M059J (cell line): ENCODE data around the gene DAB2IP. TPM values are rescaled to one million over a fixed set of nuclear protein-coding genes. Genes with fewer than 3 reads are reported as not detected.
"Not testable (repeated sequence)": the region's sequence is repeated elsewhere in the genome, so short reads cannot be mapped to it uniquely, and the experiment has no call there.

ENCODE experiments used
- DNase-seq: peaks from one replicate; pipeline ENCODE4 v3.0.0-alpha.2; 2012; ENCODE audit warnings: low read depth
- total RNA-seq: library from RNA; depleted of rRNA; stranded (reverse); fragments of >200 nt; shearing (Covaris generic); gene quantifications from 2 replicates; pipeline ENCODE4 v1.2.3, GENCODE V29; 2014

DAB2IP gene
- total RNA-seq, 1 experiment from 2014 or later: 6.2 TPM

DNA sequence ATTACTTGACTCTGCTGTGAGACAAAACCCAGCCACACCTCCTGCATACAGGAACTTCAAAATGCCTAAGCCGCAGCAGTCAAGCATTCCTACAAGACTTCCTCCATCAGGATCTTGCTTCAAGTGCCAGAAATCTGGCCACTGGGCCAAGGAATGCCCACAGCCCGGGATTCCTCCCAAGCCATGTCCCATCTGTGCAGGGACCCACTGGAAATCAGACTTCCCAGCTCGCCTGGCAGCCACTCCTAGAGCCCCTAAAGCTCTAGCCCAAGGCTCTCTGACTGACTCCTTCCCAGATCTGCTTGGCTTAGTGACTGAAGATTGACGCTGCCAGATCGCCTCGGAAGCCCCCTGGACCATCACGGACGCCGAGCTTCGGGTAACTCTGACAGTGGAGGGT is 141.0 kb downstream of the DAB2IP start:
- not testable (repeated sequence) for DNase-seq

DNA sequence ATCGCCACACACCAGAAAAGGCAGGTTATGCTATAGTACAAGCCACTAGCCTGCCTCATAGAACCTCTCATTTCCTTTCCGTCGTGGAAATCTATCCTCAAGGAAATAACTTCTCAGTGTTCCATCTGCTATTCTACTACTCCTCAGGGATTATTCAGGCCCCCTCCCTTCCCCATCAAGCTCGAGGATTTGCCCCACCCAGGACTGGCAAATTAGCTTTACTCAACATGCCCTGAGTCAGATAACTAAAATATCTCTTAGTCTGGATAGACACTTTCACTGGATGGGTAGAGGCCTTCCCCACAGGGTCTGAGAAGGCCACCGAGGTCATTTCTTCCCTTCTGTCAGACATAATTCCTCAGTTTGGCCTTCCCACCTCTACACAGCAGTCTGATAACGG is 142.9 kb downstream of the DAB2IP start:
- not testable (repeated sequence) for DNase-seq

DNA sequence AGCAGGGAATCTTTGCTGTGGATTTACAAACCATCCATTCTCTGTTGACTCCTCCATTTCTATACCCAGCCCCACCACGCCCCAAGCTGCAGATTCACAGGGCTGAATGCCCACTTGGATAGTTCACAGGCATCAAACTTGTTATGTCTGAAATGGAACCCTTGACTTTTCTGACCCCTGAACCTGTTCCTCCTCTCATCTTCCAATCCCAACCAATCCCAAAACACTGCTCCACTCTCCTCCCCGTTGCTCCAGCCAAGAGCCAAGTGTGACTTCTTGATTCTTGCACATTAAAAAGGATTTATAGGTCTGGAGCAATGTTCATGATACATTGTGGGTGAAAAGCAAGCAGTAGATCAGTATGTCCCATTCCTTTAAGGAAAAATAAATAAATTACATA is 145.6 kb downstream of the DAB2IP start:
- DNase-seq: no peak

DNA sequence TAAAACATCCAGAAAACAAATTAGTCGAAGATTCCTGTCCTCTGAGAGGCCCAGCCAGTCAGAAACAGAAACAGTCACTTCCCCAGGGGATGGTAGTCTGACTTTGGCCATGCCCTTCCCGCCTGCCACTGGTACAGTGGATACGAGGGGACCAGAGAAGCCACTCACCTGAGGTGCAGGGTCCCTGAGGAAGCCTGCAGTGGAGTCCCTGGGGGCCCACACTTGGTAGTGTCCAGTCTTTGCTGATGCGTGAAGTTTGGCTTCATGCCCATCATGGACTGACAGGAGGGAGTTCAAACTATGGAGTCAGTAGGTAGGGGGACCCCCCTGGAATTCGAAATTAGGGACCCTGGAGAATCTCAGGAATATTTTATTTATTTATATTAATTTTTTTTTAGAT is 147.5 kb downstream of the DAB2IP start:
- DNase-seq: no peak

DNA sequence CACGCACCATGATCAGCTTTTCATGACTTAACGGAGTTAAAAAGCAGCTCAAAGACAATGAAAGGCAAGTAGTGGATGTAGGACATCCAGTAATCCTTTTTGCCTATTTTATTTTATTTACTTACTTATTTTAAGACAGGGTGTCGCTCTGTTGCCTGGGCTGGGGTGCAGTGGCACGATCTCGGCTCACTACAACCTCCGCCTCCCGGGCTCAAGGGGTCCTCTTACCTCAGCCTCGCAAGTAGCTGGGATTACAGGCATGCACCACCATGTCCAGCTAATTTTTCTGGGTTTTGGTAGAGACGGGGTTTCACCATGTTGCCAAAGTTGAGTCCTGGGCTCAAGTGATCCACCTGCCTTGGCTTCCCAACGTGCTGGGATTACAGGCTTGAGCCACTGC is 148.9 kb downstream of the DAB2IP start:
- DNase-seq: no peak

DNA sequence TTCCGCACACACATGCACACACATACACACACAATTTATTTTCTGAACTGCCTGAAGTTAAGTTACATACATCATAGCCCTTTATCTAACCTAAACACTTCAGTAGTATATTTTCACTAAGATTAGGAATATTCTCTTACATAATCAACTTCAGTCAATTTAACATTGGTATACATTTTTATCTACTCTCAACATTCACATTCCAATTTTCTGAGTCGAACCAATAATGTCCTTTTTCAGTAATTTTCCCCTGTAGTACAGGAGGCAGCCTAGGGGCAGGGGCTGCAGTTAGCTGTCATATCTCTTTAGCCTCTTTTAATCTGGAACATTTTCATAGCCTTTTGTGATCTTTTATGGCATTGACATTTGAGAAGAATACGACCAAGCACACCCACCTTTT is 150.1 kb downstream of the DAB2IP start:
- DNase-seq: no peak

DNA sequence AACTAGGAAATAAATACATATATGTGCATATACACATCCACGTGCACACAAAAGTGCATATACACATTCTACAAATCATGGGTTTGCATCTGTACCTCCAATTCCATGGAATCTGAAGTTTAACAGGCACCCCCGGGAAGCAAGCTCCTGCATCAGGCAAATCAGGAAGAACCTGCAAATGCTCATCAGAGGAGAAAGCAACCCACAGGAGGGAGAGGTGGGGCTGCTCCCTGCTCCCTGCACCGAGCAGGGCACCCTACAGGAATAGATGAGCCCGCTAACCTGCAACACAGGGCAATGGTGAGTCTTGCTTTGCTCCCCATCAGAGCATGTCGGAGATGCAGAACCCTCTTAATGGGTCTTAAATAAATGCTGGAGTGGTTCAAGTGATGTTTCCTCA is 151.3 kb downstream of the DAB2IP start:
- no peak for DNase-seq

DNA sequence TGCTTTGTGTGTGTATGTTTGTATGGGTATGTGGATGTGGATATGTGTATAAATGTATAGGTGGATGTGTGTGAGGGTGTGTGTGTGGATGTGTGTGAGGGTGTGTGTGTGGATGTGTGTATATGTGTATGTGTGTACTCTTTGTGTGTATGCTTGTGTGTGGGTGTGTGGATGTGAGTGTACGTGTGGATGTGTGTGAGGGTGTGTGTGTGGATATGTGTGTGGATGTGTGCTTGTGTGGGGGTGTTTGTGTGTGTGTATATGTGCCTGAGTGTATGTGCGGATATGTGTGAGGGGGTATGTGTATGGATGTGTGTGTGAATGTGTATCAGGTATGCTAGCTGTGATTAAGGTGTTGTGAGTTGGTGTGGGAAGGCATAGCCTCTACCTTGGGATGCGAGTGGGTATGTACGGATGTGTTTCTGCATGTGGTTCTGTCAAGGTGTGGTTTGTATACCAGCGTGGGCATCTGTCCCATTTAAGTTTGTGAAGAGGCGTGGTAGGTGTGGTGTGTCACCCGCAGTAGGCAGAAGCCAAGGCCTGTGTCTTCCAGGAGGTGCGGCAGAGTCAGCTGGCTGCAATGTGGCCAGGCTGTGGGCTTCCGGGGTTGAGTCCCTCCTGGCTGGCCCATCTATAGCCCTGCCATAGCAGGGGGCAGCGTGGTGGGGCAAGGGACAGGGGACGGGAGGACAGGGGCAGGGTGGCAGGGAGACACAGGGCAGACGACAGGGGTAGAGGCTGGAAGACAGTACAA is 155.8 kb downstream of the DAB2IP start:
- no peak for DNase-seq

DNA sequence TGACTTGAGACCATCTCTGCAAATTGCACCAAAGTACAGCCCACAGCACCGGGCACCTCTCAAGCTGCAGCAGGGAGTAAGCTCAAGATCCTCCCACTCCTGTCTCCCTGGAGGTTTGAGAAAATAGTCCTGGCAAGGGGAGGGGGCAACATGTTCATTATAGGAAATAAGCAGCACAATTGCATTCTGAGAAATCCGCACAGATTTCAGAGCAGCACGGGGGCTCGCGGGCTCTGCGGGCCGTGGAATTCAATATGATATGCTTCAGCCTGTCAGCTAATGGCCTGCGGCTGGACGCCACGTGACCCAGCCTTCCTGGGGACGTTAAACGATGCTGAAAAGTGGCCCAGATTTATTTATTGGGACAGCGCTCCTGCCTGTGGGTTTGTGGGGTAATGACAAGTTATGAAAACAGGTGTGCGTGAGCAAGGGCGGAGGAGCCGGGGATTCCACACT is 156.4 kb downstream of the DAB2IP start:
- DNase-seq: peak; percentile 13

DNA sequence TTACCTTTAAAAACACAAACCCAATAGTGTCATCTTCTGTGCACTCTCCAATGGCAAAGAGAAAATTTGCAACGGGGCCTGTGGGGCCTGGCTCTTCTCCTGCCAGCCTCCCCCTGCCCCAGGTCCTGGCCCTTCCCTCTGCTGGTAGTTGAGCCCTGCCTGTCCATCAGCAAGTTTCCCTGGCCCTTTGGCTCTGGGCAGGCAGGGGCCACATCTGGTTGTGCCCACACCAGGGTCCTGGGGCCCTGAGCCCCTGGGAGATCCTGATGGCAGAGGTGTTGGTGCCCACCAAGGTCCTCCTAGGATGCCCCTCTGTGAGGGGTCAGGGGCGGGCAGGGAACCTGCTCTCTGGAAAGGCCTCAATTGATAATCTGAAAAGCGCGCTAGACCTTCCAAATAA is 157.3 kb downstream of the DAB2IP start:
- DNase-seq: no peak

DNA sequence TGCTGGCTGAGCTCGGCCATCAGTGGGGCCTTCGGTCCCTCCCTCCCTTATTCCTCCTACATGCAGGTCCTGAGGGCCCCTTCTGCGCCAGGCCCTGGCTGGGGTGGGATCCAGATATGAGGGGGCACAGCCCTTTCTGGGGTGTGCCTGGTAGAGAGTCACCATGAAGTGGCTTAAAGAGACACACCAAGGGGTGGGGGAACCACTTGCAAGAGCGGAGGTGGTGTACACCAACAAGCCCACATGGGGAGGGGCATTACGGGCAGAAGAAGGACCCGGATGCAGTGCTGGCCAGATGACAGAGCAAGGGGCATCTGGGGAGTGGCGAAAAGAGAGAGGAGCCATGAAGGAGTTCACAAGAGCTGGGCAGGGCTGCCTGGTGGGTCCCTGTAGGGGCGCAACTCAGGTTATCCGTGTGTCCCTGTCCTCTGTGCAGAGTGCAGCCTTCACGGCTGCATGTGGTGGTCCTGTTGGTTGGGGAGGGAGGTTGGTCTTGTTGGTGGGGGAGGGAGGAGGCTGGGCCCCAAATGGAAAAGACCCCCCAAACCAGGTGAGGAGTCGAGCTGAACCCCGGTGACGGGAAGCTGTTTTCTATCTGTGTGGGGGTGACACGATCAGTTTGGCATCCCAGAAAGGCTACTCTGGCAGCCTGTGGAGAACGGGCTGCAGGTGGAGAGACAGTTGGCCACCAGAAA is 158.1 kb downstream of the DAB2IP start:
- no peak for DNase-seq

DNA sequence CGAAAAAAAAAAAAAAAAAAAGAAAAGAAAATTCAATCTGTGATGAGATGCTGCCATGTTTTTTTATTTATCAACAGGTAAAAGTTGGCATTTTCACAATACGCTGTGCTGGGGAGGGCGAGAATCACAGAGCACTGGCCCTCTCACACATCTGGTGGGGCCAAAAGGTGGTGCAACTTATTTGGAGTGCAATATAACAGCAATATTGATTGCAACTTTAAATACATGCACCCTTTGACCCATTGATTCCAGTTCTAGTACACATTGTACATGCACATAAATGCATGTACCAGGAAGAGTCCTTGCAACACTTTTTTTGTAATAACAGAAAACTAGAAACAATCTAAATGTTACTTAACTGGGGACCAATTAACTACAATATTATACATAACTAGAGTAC is 159.1 kb downstream of the DAB2IP start:
- no peak for DNase-seq

DNA sequence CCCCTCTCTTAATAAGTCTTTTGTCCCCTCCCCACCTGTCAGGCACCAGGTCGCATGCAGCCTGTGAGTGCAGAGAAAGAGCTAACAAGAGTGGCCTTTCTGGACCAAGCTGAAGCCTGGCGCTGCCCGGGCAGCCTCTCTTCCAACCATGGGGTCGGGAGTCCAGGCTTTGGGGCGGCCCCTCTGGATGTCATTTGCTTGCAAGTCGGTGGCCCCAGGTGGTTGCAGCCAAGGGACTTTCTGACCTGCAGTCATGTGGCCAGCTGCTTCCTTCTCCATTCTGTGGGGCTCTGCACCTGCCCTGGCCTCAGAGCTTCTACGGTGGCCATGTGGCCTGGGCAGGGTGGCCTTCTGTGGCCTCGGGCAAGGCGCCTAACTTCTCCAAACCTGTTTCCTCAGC is 159.7 kb downstream of the DAB2IP start:
- no peak for DNase-seq

DNA sequence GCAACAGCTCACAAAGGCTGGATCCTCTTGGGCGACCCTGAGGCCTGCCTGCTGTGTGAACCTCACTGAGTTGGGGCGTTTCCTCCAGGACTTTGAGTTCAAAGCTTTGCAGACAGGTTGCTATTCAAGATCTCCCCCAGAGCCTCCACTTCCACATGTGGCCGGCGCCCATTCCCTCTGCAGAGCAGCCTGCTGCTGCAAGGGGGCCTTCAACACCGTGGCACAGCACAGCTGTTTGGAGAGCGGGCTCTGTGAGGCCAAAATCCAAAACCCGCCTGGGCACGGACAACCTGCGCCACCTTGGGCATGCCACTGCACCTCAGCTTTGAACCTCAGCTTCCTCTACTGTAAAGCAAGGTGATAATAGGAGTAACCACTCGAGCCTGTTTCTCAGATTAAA is 160.3 kb downstream of the DAB2IP start:
- DNase-seq: no peak

DNA sequence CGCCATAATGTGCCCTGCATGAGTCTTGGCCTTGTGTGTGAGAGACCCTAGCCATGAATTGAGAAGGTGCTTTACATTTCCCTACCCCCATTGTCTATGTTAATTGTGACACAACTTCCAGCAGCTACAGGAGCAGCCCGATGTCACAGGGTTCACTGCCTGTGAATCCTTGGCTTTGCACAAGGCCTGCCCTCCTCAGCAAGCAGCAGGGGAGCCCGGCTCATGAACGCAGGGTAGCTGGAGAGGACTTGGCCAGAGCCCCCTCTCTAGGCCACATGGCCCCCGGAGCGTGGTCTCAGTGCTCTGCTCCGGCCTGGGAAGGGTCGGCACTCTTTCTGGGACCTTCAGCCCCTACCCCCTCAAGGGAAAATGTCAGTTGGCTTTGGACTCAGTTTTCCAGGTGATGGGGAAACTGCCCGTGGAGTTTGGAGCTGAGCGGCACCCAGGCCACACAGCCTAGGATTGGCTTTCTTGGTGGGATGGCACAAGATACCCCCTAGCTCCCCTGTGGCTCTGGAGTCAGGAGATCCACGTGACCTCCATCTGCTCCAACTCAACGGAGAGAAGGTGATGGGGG is 160.8 kb downstream of the DAB2IP start:
- no peak for DNase-seq

DNA sequence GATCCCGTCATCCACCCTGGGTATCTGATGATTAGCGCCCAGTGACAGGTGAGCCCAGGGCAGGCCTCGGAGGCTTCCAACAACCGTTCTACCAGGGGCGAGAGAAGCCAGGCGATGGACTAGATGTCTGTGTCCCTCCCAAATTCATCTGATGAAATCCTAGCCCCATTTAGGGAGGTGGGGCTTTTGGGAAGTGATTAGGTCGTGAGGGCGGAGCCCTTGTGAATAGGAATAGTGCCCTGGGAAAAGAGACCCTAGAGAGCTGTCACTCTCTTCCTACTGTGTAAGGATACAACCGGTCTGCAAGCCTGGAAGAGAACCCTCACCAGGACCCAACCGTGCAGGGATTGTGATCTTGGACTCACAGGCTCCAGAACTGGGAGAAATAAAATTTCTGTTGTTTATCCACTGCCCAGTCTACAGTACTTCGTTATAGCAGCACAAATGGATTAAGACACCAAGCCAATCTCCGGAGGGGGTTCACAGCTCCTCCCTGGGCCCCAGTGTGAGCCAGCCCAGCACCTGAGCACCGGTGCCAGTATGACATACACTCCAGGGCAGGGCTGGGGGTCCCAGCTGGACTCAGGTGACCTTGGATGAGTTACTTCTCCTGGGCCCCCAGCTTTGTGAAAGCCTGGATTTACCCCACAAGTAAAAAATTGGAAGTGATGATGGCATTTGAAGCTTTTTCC is 162.2 kb downstream of the DAB2IP start:
- no peak for DNase-seq

DNA sequence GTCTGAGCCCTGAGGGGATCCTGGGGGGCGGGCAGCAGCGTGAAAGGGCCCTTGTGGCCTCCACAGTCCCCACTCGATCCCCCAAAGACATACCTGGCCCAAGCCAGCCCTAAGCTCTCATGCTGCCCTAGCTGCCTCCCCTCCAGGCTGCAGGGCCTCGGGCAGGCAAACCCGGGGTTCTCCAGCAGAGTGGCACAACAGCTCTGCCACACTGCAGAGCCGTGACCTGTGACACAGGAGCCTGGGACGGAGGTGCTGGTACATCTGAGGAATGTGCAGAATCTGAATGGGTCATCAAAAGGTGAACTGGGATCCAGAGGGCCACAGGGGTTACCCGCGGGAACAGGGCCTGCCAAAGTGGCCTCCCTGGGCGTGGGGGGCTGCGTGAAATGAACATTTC is 163.2 kb downstream of the DAB2IP start:
- DNase-seq: no peak

DNA sequence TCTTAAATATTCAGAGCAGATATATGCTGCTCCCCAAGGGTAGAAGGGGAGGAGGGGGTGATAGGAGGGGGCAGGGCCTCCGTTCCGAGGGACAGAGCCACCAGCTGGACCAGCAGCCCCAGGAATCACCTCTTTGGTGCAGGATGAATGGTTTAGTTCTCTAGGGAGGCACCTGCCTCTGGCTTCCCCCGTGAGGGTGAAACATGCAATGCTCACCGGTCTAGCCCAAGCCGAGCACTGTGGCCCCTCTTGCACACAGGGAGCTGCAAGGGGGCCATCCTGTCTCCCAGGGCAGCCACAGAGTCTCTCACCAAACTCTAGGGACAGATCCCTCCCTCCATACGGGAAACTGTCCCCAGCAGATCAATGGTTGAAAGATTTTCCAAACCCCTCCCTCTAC is 163.7 kb downstream of the DAB2IP start:
- no peak for DNase-seq

DNA sequence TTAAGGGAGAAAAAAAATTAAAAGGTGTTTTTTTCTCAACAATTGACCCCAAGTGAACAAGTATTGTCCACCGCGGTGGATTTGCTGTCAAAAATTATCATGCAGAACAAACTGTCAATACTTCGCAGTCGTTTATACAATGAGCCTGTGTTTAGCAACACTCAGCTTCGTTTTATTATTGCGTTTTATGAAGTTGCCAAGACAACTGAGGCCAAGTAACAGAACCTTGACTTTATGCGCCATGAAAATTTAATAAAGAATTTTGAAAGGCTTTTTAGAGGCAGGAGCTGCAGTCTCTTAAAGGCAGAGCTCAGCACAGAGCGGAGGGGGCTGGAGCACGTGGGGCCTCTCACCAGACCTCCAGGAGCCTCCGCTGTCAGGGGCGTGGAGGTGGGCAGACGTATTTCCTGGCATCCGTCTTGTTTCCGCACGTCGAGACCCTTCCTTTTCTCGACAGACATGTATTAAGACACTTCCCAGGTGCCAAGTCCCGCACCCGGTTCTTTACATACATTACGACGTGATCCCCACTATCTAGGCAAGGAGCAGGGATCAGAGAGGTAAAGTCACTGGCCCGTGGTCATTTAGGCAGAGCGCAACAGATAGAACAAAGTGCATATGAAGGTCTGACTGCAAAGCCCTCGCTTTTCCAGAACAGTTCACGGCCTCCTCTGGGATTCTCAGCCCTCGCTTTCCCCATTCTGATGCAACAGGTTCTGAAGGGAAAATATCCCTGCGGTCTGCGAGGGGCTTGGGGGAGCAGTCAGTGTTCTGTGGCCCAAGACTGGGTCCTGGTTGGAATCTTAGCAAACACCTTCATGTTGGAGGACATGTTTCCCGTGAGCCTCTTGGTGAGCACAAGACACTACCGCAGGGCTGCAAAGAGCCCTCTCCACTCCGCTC is 164.4 kb downstream of the DAB2IP start:
- DNase-seq: no peak

DNA sequence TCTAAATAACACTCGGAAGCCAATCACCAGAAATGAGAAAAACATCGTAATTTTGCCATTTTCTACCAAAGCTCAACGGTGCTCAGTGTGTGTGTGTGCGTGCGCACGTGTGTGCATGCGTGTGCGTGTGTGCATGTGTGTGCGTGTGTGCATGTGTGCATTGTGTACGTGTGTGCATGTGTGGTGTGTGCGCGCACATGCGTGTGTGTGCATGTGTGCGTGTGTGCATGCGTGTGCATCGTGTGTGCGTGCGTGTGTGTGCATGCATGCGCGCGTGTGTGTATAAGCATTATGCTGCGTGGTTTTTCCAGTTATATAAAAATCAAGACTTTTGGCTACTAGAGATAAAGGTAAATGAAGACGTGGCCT is 165.0 kb downstream of the DAB2IP start:
- no peak for DNase-seq

DNA sequence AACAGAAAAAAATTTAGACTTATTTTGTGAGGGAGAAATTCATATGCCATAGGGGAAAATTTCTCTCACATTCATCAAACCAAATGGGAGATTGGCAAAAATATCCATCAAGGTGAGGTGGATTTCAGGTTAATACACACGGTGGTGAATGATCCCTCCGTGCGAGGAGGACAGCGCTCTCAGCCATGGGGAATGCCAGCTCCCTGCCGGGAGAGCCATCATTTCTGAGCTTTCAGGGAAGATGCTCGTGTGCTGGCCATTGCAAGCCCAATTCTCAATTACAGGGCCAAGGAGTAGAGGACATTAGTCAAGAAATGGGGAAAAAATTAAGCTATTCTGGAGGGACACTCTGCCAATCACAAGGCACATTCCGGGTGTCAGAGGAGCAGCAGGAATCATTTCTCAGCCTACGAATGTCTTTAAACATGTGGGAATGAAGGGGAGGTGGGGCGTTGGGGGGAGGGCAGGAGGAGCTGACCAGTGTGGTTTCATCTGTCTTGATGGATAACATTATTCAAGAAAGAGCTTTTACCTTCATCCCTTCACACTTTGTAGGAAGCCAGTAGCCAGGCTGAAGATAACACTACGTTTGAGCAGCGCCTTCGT is 165.5 kb downstream of the DAB2IP start:
- DNase-seq: no peak
